Activated CD8-positive, alpha-beta memory T cell treated with anti-CD3 and anti-CD28 coated beads for 48 hours (primary cell): ENCODE data around the gene KLF11.
"Not testable (repeated sequence)": the region's sequence is repeated elsewhere in the genome, so short reads cannot be mapped to it uniquely, and the experiment has no call there.

Source experiments
- DNase-seq, 3 experiments: peaks; one replicate each; pipeline ENCODE4 v3.0.0-alpha.2; 2020; ENCODE audit warnings: low read depth in 2 of 3, low spot score in 2 of 3

KLF11 gene

GRCh38 chr2:10009271-10009810 is 34.0 kb upstream of the KLF11 start:
- no peak for DNase-seq

DNA sequence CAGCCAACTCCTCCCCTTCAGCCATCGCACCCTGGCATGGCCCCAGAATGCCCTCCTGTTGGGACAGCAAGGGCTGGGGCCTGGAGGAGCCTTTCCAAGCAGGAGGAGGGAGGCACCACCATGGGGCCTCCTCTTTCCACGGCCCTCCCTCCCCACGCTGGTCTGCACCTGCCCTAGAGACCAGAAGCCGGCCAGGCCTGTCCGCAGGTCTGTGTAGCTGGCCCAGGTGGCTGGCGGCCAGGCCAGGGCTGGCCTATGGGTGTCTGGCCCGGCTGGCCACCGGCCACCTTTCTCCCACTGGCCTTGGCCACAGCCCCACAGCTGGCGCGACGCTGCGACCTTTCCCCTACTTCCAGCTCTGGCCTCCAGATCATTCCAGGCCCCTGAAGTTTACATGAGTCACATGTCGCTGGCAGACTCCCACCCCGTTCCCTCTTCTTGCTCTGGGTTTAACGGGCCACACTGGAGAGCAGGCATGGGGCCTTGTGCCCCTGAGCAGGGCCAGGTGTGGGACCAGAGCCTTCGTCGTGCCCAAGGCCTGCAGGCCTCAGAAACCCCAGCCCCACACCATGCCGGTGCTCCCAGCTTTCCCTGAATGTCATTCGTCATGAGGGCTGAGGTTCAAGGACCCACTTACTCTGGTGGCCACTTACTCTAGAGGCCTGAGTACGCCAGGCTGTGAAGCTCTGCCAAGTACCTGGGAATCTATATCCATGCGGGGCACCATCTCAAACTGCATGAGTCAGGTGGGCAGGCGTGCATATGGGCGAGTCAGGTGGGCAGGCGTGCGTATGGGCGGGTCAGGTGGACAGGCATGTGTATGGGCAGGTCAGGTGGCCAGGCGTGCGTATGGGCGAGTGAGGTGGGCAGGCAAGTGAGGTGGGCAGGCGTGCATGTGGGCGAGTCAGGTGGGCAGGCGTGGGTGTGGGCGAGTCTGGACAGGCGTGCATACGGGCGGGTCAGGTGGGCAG is 33.3 kb upstream of the KLF11 start:
- no peak for DNase-seq

DNA sequence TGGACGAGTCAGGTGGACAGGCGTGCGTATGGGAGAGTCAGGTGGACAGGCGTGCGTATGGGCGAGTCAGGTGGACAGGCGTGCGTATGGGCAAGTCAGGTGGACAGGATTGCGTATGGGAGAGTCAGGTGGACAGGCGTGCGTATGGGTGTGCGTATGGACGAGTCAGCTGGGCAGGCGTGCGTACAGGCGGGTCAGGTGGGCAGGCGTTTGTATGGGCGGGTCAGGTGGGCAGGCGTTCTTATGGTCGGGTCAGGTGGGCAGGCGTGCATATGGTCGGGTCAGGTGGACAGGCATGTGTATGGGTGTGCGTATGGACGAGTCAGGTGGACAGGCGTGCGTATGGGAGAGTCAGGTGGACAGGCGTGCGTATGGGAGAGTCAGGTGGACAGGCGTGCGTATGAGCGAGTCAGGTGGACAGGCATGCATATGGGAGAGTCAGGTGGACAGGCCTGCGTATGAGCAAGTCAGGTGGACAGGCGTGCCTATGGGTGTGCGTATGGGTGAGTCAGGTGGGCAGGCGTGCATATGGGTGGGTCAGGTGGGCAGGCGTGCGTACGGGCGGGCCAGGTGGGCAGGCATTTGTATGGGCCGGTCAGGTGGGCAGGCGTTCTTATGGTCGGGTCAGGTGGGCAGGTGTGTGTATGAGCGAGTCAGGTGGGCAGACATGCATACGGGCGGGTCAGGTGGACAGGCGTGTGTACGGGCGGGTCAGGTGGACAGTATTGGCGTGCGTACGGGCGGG is 32.3 kb upstream of the KLF11 start:
- DNase-seq, result not testable (repeated sequence)

DNA sequence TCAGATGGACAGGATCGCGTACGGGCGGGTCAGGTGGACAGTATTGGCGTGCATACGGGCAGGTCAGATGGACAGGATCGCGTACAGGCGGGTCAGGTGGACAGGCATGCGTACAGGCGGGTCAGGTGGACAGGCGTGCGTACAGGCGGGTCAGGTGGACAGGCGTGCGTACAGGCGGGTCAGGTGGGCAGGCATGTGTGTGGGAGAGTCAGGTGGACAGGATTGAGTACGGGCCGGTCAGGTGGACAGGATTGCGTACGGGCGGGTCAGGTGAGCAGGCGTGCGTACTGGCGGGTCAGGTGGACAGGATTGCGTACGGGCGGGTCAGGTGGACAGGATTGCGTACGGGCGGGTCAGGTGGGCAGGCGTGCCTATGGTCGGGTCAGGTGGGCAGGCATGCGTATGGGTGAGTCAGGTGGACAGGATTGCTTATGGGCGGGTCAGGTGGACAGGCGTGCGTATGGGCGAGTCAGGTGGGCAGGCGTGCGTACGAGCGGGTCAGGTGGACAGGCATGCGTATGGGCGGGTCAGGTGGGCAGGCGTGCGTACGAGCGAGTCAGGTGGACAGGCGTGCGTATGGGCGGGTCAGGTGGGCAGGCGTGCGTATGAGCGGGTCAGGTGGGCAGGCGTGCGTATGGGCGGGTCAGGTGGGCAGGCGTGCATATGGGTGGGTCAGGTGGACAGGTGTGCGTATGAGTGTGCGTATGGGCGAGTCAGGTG is 31.6 kb upstream of the KLF11 start:
- not testable (repeated sequence) for DNase-seq

DNA sequence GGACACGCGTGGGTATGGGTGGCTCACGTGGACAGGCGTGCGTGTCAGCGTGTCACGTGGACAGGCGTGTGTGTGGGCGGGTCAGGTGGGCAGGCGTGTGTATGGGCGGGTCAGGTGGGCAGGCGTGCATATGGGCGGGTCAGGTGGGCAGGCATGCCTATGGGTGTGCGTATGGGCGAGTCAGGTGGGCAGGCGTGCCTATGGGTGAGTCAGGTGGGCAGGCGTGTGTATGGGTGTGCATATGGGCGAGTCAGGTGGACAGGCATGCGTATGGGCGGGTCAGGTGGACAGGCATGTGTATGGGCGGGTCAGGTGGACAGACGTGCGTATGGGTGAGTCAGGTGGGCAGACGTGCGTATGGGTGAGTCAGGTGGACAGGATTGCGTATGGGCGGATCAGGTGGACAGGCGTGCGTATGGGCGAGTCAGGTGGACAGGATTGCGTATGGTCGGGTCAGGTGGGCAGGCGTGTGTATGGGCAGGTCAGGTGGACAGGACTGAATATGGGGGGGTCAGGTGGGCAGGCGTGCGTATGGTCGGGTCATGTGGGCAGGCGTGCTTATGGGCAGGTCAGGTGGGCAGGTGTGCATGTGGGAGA is 30.9 kb upstream of the KLF11 start:
- DNase-seq, result not testable (repeated sequence)

GRCh38 chr2:10012963-10013461 is 30.3 kb upstream of the KLF11 start:
- no peak for DNase-seq

- not testable (repeated sequence) for DNase-seq
These were observed 29.5 kb upstream of the KLF11 start for GRCh38 chr2:10013651-10014417.

DNA sequence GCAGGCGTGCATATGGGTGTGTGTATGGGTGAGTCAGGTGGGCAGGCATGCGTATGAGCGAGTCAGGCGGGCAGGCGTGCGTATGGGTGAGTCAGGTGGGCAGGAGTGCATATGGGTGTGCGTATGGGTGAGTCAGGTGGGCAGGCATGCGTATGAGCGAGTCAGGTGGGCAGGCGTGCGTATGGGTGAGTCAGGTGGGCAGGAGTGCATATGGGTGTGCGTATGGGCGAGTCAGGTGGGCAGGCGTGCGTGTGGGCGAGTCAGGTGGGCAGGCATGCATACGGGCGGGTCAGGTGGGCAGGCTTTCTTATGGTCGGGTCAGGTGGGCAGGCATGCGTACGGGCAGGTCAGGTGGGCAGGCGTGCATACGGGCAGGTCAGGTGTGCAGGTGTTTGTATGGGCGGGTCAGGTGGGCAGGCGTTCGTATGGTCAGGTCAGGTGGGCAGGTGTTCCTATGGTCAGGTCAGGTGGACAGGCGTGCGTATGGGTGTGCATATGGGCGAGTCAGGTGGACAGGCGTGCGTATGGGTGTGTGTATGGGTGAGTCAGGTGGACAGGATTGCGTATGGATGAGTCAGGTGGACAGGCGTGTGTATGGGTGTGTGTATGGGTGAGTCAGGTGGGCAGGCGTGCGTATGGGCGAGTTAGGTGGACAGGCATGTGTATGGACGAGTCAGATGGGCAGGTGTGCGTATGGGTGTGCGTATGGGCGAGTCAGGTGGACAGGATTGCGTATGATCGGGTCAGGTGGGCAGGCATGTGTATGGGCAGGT is 28.7 kb upstream of the KLF11 start:
- DNase-seq, result no peak

GRCh38 chr2:10015376-10015989 is 27.9 kb upstream of the KLF11 start:
- not testable (repeated sequence) for DNase-seq

DNA sequence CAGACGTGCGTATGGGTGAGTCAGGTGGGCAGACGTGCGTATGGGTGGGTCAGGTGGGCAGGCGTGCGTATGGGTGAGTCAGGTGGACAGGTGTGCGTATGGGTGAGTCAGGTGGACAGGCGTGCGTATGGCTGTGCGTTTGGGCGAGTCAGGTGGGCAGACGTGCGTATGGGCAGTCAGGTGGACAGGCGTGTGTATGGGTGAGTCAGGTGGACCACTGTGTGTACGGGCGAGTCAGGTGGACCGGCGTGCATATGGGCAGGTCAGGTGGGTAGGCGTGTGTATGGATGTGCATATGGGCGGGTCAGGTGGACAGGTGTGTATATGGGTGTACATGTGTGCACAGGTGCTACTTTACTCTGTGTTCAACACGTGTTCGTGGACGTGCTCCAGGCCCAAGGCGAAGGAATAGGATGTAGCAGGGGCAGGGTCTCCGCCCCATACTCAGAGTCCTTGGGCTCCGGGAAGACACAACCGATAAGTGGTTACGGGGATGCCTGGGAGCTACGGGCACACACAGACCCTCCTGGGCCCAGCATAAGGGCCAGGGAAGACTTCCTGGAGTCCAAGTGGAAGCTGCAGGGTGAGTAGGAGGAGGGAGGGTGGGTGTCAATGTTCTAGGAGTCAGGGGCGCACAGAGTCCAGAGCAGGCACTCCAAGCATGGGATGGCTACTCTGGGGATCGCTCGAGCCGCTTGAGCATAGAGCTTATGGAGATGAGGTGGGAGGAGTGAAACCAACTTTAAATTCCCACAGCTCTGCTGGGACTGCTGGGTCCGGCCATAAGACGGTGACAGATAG is 27.1 kb upstream of the KLF11 start:
- no peak for DNase-seq

DNA sequence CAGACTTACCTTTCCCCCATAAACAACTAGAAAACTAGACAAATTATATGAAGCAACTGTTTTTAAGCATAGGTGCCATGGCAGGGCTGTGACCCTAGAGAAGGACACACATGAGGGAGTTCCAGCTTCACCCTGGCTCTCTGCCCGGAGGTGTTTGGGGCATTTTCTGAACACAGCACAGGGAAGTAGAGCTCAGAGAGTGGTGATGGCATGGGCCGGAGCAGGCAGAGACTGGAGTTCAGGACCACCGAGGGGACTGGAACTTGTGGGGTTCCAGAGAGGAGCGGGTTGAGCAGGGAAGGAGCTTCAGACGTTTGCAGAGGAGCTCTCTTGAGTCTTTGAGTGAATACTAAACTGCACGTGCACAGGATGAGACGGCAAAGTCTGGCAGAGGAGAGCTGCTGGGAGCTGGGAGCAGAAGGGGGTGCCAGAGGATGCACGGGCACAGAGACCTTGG is 26.5 kb upstream of the KLF11 start:
- no peak for DNase-seq

GRCh38 chr2:10017313-10017941 is 25.9 kb upstream of the KLF11 start:
- no peak for DNase-seq

DNA sequence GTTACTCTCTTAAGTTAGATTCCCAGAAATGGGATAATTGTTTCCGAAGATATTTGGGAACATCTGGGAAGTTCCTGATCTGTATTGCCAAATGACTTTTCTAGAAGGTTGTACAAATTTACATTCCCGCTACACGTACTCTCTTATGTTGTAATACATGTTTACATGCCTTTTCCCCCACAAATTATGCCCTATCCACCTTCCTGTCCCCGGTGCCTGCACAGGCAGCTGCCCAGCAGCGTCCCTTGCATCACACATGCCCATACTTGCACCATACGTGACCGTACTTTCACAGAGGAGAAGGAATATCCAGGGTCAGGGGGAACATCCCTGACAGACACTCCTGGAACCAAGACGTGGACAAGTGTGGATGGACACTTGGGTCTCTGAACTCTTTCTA is 24.2 kb upstream of the KLF11 start:
- DNase-seq, result no peak

DNA sequence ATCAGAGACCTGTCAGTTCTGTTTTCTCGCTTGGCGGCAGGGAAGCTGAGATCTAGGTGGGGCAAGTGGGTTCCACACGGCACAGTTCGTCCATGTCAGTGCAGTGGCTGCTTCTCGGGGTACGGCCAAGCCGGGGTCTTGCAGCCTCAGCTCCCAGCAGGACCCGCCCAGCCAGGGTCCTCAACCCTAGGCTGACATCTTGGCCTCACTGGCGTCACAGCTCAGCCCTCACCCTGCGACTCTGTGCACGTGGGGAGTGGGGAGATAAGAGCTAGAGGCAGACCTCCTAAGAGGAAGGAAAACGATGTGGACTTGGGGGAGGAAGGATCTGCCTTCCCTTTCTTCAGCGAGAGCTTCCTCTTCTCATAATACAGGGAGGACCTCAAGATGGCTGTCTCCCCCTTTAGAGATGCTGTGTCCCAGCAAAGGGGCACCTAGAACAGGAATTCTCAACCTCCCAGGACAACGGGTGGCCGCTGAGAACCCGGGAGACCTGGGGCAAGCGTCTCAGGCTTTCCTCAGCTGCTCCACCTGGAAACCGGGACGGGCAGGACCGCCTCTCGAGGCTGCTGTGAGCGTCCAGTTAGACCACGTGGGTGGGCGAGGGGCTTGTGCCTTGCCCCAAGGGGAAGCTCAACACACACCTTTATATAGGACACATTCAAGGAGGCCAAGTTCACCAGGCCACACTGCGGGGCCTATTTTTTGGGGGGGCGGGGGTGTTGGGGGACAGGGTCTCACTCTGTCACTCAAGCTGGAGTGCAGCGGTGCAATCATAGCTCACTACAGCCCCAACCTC is 23.5 kb upstream of the KLF11 start:
- no peak for DNase-seq

GRCh38 chr2:10022041-10022421 is 21.3 kb upstream of the KLF11 start:
- DNase-seq, result no peak

- no peak for DNase-seq
These were observed 20.9 kb upstream of the KLF11 start for GRCh38 chr2:10022445-10022844.
